GM19452 (cell line): ENCODE measurements around the gene CDH1.

ENCODE experiments used
- ATAC-seq: cut with Tn5 transposase; IDR thresholded peaks from one replicate; pipeline ENCODE4 v1.9.1; 2021; ENCODE audit not compliant: unreplicated experiment

Gene CDH1

GRCh38 chr16:68731637-68732036 lies 5.5 kb upstream of the CDH1 start:
- no peak for ATAC-seq

DNA sequence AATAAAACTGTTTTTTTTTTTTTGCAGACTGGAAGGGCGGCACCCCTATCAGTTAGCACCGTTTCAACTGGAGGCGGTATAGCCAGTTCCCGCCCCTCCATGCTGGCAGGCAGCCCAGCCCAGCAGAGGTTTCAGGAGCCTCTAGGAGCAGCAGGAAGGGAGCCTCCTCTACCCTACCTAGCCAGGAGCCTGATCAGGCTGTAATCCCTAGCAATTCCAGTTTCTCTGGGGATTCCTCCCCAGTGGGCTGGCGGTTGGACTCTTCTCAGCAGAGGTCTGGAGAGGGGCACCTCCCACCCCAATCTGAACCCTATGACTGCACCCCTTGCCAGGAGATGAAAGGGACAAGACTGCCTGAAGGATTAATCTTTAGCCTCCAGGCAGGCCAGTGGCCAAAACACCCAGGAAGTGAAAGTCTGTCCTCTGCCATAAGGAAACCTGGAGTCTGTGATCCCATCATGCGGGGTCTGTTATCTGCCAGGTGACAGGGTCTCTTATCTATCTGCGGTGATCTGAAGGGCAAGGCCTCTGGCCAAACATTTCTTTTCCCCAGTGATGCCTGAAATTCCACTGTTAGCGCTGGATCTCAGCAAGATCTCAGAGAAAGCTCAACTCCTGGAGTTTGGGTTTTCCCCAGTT lies 4.9 kb upstream of the CDH1 start:
- ATAC-seq: no peak

DNA sequence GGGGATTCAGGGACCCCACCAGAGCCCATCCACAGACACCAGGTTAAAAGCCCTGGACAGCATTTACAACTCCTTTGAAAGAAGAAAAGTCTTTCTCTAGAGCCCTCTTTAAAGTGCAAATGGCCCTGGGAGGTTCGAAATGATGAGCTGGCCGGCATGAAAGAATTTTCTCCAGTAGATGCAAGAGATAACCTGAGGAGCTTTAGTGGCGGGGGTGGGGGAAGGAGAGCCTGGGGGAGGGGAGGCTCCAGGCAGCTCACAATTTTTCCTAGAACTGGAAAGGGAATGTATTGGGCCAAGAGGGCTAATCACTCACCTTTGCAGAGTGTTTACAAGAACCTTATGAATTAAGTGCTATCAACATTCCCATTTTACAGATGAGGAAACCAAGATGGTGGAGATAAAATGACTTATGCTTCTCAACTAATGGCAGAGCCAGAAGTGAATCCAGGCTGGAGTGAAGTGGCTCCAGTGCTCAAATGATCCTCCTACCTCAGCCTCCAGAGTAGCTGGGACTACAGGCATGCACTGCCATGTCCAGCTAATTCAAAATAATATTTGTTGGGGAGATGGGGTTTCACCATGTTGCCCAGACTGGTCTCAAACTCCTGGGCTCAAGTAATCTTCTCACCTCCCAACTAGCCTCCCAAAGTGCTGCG lies 4.2 kb upstream of the CDH1 start:
- ATAC-seq: no peak

DNA sequence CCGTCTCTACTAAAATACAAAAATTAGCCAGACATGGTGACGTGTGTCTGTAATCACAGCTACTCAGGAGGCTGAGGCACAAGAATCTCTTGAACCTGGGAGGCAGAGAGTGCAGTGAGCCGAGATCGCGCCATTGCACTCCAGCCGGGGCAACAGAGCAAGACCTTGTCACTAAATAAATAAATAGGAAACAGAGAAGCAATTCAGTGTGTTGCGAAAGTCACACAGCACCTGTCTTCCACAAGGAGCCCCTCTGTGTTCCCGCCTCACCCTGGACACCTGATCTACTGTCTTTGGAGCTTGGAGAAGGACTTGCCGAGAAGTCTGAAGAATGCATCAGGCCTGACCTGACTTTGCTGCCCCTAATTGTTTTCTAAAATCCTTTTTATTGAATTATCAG lies 3.5 kb upstream of the CDH1 start:
- no peak for ATAC-seq

- no peak for ATAC-seq
These were observed 2.3 kb upstream of the CDH1 start for GRCh38 chr16:68734782-68735181.

- no peak for ATAC-seq
These were observed 531 bp upstream of the CDH1 start for GRCh38 chr16:68736561-68736960.

DNA sequence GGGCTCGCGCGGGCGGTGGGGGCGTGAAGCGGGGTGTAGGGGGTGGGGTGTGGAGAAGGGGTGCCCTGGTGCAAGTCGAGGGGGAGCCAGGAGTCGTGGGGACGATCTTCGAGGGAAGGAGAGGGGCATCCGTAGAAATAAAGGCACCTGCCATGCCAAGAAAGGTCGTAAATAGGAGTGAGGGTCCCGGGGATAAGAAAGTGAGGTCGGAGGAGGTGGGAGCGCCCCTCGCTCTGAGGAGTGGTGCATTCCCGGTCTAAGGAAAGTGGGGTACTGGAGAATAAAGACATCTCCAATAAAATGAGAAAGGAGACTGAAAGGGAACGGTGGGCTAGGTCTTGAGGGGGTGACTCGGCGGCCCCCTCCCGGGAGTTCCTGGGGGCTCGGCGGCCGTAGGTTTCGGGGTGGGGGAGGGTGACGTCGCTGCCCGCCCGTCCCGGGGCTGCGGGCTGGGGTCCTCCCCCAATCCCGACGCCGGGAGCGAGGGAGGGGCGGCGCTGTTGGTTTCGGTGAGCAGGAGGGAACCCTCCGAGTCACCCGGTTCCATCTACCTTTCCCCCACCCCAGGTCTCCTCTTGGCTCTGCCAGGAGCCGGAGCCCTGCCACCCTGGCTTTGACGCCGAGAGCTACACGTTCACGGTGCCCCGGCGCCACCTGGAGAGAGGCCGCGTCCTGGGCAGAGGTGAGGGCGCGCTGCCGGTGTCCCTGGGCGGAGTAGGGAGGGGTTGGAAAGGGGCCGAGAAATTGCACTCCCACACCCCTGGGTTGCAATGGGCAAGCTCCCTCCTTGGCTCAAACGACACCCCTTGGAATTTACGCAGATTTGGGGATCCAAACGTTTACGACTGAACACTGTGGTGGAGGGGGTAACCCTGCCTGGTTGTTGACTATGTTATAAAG lies 888 bp downstream of the CDH1 start:
- ATAC-seq: no peak

- ATAC-seq: no peak
These were observed 3.0 kb downstream of the CDH1 start for GRCh38 chr16:68739964-68740627.

DNA sequence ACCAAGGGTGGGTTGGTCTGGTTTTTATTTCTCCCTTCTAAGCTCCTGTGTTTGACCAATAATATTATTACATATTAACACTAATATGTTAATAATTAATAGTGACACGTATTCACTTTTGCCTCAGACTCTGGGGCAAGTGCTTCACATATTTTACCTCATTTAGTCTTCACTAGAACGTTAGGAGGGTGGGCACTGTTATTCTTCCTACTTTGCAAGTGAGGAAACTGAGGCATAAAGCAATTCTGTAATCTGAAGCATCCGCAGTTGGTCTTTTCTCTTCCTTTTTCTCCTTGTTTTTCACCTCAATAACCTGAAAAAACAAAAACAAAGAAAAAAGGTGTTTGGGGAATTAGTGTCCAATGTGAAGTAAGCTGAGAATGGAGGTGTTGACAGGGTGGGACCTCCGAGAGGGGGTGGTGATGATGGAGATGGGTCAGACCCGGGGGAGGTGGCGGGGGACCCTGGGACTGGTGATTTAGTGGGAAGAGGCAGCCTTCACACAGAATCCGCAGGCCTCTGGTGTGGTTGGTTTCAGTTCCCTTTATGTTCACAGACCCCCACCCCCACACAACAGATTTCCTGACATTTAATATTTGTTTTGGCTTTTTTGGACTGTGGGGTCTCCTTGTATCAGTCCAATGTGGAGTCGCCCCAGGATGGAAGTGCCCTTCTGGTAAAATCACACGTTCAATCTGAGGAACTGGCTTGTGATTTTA lies 3.7 kb downstream of the CDH1 start:
- no peak for ATAC-seq

GRCh38 chr16:68743664-68744063 lies 6.6 kb downstream of the CDH1 start:
- ATAC-seq: no peak

DNA sequence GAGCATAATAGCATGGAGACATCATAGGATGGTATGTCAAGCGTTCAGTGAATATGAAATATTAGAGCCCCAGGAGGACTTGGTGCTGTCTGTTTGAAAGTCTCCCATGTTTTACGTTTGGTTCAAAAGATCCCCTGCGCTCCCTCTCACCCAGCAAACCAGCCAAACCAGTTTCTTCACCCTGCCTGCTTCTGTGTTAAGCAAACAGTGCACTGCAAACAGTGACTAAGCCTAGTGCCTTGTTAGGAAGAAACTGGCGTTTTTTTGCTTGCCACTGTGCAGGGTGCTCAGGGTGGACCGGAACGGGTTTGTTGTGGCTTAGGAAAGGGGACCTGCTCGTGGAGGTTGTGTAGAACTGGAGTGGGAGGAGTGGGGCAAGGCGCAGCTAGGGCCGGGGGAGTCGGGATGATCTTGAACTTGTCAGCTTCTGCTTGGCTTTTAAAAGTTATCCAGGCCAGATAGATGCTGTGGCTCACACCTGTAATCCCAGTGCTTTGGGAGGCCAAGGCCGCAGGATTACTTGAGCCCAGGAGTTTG lies 7.7 kb downstream of the CDH1 start:
- ATAC-seq: no peak

DNA sequence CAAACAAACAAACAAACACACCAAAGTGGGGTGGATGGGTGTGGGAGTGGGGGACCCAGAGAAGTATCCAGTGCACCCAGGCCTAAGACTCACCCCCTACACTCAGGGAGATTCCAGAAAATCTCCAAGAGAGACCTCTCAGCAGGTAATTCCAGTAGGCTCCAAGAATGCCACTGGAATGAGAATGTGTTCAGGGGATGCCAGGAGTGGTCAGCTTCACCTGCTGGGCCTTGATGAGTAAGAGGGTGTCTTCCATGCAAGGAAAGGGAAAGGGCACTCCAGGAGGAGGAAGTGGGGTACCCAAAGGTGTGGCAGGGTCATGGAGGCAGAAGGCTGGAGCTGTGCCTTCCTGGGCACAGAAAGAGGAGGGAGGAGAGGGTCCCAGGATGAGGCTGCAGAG lies 9.9 kb downstream of the CDH1 start:
- no peak for ATAC-seq

- ATAC-seq: no peak
These were observed 12.3 kb downstream of the CDH1 start for GRCh38 chr16:68749432-68749831.

DNA sequence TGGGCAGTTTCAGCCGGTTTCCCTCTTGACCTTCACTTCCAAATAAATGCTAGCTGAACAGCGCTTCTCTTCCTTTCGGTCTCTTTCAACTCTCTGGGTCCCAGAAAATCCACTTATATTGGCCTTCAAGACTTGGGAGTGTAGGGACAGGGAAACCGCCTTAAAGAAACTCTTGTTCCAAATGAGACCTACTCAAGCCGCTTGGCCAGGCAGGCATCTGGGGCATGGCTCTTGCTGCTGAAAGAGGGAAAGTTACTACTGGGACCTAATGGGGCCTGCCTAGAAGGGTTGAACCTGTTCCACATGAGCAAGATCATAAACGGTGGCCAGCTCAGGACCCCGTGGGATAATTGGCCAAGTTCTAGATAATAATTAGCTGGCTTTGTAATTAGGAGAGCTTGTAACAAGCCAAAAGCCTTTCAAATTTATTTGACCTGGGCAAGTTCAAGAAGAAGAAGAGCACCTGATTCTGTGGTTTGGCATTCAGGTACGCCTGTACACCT lies 13.2 kb downstream of the CDH1 start:
- no peak for ATAC-seq

DNA sequence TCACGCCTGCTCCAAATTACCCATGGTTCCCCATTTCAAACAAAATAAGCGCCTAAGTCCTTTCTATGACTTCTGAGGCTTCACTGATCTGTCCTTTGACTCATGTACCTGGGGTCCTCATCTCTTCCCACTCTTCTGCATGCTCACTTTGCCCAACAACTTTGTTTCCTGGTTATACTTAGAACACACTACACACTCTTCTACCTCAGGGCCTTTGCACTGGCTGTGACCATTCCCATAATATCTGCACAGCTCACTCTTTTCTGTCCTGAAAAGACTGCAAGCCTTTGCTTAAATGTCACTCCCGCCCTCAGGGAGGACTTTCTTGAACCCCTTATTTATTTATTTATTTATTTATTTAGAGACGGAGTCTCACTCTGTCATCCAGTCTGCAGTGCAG lies 14.1 kb downstream of the CDH1 start:
- ATAC-seq: no peak

GRCh38 chr16:68752602-68753001 lies 15.5 kb downstream of the CDH1 start:
- ATAC-seq: no peak

GRCh38 chr16:68754084-68754792 lies 17.1 kb downstream of the CDH1 start:
- no peak for ATAC-seq

- peak; percentile 64 for ATAC-seq
These were observed 19.3 kb downstream of the CDH1 start for GRCh38 chr16:68756239-68756915.

DNA sequence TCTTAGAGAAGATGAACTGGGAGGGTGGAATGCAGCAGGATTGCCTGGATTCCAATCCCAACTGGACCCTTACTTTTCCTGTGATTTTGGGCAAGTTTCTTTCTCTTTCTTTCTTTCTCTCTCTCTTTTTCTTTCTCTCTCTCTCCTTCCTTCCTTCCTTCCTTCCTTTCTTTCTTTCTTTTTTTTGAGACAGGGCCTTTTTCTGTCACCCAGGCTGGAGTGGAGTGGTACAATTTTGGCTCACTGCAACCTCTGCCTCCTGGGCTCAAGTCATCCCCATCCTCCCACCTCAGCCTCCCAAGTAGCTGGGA lies 20.5 kb downstream of the CDH1 start:
- no peak for ATAC-seq
